GM18502 (cell line): Measurements from ENCODE around the gene ECSCR.

Source experiments
- ATAC-seq: cut with Tn5 transposase; IDR thresholded peaks from one replicate; pipeline ENCODE4 v1.9.1; 2021; ENCODE audit warnings: mild to moderate bottlenecking; ENCODE audit not compliant: unreplicated experiment, poor library complexity

The ECSCR gene

DNA sequence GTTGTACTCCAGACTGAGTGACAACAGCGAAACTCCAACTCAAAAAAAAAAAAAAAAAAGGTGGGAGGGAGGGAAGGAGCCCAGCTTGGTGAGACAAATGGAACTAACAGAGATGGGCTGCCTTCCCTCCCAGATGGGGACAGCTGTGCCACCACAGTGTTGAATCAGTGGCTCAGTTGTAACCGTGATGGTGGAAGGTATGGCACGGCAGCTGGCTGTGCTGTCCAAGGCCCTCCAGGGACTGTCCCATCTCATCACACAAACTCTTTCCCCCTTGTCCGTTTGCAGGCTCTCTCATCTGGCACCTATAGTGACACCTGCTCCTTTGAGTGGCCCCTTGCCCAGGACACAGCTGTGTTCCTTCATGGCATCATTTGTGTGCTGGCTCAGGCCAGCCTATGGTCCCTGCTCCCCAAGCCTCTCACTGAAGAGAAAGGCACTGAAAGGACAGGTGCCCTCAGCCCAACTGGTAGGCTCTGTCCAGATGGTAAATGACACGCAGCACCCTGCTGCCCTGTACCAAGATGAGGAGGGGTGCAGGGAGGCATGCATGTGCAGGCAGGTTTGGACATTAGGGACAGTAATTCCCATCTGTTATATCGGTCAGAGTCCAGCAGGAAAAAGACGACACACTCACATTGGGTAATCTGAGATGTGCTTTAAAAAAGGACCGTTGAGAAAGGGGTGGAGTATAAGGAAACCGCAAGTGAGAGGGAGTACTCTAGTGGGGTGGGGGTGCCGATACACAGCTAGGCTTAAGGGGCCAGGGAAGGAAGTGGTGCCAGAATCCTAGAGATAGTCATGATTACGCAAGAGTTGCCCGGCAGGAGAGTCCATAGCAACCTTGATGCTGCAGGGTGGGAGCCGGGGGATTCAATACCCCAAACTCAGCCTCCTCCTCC, 12.6 kb upstream of the ECSCR start:
- no peak for ATAC-seq

DNA sequence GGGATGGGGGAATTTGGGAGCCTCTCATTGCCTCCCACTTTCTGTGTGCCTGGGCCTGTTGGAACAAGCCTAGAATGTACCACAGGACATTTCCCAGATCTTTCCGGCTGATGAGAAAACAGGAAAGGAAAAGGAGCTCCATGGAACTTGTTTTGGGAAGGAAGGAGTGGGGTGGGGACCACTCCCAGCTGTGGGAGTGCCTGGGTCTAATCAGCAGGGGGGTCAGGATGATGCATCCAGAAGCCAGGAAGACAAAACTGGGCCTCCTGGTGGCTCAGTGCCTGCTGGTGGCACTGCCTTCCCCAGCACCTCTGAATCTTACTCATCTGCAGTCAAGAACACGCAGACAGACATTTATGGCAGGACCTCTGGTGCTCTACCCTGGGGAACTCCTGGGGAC, 11.0 kb upstream of the ECSCR start:
- ATAC-seq: no peak

DNA sequence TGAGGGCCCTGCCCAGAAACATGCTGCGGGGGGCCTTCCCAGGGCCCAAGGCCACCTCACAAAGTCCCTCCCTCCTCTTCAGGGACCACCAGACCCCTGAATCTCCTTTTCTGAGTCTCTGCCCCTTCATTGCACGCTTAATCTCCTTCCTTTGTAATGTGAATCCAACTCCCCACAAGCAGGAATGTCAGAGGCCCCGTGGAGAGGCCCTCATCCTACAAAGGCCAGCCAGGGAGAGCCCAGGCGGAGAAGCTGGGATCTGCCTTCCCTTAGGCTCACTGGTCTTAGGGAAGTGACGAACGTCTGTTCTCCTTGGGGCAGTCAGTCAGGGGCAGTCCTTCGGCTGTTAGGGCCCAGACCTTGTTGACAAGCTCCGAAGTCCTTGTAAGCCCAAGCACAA, 10.6 kb upstream of the ECSCR start:
- ATAC-seq: no peak

DNA sequence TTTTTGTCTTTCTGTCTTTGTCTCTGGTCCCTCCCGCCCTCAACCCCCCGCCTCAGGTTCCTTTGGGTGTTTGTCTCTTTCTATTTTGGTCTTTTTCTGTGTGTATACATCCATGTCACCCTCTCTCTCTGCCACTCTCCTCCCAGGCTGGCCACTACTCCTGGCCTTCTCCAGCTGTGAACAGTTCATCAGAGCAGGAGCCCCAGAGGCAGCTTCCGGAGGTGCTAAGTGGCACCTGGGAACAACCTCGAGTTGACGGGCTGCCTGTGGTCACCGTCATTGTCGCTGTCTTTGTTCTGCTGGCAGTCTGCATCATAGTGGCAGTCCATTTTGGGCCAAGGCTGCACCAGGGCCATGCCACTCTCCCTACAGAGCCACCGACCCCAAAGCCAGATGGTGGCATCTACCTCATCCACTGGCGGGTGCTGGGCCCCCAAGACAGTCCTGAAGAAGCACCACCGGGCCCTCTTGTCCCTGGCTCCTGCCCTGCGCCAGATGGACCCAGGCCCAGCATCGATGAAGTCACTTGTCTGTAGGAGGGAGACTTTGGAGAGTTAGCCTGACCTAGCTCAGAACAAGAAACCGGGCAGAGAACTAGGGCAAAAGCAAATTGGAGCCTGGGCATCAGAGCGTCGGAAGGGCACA, 10.0 kb upstream of the ECSCR start:
- ATAC-seq: no peak

DNA sequence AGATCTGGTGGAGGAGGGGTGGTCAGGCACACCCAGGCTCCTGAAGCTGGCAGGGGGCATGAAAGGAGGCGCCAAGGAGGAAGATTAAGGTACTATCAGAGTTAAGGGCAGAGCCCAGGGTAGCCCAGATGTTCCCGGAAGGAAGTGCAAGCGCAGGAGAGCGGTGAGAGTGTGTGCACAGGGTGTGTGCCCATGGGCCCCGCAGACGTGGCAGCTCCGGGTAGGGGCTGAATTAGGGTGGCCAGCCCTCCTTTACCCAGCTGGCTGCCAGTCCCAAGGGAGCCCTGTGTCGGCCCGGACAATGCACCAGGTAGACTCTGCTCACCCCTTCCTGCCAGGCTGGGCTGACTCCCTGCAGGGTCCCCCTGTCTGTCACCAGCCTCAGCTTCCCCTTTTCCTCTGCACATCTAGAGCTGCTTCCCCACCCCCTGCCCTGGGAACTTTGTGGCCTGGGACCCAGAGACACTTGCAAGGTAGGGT, 8.3 kb upstream of the ECSCR start, which contains the start of gene SMIM33:
TSS of gene SMIM33 (plus strand) at position 184 of the 480 bp plus-strand sequence. CDS start at position 302, 118 bp downstream.
- no peak for ATAC-seq

DNA sequence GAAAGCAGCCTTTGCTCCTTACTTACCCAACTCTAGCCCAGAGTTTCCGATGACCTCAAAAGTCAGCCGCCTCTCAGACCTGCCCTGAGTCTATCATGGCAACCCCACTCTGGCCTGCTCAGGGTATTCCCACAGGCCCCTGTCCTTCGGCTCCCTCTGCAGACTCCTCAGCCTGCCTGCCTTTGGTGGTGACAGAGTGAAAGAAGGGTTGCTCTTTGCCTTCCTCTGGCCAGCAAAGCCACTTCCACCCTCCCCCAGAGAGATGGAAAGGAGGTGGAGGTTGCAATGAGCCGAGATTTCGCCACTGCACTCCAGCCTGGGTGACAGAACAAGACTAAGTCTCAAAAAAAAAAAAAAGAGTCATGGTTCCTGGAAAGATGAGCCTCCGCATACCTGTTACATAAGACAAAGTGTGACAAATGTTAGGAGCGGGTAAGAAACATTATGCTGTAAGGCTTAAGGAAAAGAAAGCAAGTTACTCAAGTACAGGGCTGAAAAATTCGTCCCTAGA, 5.9 kb upstream of the ECSCR start:
- ATAC-seq: no peak

DNA sequence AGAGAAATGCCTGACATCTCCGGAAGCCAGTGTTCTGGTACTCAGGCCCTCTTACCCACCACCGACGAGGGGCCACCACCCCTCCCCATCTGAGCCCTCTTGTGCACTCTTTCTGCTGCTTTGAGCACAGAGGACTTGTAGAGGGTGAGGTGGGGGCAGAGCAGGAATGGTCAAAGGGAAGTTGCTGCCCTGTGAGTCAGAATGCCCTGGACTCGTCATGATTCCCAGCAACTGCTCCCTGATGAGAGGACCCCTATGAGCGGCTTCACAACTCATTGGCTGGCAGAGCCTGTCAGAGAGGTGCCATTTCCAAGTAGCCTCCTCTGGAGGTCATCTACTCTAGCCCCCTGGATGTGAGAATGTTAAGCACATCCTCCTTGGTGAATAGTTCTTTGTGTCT, 845 bp downstream of the ECSCR start:
- ATAC-seq: no peak

DNA sequence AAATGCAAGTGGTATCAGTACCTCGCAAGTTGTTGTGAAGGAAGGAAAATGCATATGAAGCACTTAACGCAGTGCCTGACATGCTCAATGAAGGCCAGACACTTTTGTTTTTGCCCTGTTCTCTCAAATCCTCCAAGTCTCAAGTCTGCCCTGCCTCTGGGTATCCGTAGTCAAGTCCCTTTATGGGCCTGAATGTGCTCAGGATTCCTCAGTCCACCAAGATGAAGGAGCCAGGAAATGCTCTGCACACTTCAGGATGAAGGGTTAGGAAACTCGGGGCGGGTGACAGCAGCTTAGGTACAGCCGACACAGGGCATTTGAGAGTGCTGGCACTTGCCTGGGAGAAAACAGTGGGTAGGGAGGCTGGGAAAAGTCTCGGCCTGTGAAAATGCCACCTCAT, 1.4 kb downstream of the ECSCR start:
- no peak for ATAC-seq

DNA sequence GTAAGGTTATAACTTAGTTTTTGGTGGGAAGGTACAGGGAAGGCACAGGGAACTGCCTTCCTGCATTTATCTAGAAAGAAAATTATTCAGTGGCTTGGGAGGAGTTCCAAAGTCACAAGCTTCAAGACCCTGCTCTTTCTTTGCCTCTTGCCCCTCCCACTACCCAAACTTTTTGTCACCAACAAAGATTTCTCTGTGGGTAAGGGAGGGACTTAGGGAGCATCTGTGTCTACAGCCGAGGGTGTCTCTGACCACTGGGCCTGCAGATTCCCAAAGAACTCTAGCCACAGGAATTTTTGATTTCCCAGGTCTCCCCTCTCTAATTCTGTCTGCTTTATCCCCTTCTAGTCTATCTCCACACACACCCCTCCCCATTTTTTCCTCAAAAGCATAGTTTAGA, 2.1 kb downstream of the ECSCR start:
- no peak for ATAC-seq

DNA sequence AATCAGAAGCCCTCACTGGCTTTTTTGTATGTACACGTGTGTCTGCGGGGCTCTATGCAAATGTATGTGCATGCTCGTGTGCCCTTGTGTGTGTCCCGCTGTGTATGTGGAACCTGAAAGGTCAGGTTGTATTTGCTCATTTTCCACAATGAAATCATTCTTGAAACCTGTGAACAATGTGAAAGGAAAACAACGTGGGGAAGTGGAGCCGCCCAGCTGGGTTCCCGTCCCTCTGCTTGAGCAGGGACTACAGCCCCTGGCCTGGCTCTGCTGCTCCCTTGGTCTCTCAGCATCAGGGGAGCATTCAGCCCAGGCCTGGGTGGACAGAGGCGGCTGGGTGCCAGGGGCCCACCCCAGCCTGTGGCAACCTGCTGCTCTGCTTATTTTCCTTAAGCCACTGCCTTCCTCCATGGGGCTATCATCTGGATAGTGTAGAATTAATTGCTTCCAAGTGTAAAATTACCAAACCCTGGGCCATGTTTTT, 3.0 kb downstream of the ECSCR start:
- peak; percentile 41 for ATAC-seq

DNA sequence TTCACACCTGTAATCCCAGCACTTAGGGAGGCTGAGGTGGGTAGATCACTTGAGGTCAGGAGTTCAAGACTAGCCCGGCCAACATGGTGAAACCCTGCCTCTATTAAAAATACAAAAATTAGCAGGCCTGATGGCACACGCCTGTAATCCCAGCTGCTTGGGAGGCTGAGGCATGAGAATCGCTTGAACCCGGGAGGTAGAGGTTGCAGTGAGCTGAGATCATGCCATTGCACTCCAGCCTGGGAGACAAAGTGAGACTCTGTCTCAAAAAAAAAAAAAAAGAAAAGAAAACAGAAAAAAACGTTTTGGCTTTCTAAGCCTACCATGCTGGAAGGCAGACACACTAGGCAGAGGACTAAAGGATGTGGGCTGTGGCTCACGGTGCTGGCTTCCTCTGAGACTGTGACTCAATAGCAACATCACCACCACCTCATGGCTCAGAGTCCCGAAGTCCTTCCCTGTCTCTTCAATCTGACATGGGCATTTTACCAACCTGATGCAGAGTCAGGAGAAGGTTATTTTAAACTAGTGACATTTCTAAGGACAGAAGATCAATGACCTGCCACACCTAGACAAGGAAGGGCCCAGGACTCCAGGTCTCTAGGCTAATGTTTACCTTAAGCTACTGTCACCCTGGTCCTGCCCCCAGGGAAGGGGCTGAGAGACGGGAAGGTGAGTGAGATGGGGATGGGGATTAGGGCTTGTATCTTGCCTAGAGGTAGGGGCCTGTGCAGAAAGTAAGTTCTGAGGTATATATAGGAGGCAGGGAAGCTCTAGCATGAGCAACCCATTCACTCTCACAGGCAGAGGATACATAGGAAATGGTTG, 3.7 kb downstream of the ECSCR start:
- peak; percentile 69 for ATAC-seq

DNA sequence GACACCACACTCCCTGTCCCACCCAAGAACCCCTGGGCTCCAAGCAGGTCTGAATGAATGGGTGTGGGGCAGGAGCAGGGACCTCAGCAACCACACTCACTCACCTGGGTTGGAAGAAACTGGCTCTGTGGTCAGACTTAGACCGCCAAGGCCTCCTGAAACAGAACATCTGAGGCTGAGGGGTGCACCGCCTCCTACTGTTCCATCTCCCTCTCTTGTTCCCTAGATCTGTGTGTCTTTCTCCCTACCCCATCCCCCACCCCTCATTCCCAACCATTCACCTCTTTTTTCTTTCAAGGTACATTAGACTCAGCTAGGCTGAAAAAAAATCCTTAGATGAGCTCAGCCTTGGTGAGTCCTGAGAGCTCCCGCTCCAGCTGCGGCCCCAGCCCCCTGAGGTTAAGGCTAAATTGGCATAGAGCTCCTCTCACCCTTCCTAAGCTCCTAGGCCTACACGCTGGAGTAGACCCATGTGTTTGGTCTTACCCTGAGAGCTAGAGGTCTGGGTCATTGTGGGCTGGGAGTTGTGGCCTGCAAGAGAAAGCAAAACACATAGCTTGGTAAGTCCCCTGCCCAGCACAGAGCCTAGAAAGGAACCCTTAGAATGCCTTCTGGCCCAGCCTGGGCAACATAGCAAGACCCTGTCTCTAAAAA, 4.8 kb downstream of the ECSCR start:
- ATAC-seq: no peak

DNA sequence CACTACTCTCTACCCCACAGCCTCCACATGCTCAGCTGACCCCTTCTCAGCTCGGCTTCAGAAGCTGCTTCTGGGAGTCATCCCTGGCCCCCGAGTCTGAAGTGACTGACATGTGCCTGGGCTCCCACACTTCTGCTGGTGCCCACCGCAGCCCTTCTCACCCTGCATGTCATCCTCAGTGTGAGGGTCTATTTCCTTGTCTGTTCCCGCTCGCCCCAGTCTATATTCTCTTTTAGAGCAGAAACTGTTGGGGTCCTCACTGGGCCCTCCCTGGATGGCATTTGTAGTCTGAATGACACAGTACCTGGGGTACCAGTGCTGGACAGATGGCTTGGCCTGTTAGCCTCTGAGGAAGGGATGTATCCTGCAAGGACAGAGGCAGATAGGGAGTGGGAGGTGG, 5.3 kb downstream of the ECSCR start:
- ATAC-seq: no peak

DNA sequence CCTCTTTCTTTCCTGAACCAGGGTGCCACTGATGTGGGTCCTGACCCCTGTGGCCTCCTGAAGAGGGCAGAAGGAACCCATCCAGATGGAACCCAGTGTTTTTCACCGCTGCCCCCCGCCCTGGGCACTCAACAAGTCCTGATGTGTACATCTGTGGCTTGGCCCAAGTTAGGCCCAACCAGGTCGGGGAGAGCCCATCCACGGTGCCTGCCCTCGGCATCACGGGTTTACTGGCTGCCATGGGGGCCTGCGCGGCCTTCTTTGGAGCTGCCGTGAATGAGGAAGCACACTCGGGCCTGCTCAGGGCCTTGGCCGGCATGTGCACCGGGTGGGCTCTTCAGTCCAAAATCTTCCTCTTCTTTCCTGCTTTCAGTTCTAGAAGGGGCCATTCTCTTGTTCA, 5.8 kb downstream of the ECSCR start:
- ATAC-seq: no peak

DNA sequence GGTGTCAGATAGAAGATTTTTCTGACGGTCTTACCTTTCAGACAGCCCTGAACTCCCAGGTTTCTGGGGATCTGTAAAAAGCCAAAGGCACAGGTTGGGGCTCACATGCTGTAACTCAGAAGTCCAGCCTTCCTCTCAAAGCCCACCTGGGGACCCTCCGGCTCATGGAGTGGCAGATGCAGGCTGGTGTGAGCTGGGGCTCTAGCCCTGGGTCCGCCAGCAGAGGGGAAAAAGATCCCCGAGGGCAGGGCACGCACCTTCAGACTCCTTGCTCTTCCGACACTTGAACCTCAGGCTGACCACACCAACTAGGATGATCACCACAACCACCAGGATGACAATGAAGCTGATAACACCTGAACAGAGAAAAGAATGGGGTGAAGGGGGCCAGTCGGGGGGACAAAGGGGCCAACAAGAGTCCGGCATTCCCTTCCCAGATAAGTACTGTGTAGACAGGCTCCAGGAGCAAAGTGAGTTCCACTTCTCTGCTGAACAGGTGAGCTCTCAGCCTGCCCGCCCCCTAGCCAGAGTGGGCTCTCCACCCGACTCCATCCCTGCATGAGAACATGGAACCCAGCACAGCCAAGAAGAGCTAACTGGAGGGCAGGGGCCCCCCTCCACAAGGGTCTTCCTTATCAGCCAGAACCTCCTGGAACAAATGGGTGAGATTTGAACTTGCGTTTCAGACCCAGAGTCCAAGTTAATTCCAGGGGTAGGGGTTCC, 7.8 kb downstream of the ECSCR start:
- ATAC-seq: no peak

DNA sequence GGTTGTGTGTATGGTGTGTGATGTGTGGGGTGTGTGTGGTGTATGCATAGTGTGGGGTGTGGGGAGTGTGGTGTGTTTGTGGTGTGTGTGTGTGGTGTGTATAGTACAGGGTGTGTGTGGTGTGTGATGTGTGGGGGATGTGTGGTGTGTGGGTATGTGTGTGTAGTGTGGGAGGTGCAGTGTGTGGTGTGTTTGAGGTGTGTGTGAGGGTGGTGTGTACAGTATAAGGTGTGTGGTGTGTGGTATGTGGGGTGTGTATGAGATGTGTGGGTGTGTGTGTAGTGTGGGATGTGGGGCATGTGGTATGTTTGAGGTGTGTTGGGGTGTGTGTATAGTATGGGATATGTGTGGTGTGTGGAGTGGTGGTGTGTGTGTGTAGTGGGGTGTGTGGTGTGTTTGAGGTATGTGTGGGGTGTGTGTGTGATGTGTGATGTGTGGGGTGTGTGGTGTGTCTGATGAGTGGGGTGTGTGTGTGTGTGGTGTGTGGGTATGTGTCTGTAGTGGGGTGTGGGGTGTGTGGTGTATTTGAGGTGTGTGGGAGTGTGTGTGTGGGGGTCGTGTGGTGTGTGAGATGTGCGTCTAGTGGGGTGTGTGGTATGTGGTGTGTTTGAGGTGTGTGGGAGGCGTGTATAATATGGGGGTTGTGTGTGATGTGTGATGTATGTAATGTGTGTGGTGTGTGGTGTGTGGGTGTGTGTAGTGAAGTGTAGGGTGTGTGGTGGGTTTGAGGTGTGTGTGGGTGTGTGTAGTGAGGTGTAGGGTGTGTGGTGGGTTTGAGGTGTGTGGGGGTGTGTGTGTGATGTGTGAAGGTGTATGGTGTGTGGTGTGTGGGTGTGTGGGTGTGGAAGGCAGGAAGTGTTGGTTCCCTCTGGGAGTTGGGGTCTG, 8.6 kb downstream of the ECSCR start:
- ATAC-seq: no peak

DNA sequence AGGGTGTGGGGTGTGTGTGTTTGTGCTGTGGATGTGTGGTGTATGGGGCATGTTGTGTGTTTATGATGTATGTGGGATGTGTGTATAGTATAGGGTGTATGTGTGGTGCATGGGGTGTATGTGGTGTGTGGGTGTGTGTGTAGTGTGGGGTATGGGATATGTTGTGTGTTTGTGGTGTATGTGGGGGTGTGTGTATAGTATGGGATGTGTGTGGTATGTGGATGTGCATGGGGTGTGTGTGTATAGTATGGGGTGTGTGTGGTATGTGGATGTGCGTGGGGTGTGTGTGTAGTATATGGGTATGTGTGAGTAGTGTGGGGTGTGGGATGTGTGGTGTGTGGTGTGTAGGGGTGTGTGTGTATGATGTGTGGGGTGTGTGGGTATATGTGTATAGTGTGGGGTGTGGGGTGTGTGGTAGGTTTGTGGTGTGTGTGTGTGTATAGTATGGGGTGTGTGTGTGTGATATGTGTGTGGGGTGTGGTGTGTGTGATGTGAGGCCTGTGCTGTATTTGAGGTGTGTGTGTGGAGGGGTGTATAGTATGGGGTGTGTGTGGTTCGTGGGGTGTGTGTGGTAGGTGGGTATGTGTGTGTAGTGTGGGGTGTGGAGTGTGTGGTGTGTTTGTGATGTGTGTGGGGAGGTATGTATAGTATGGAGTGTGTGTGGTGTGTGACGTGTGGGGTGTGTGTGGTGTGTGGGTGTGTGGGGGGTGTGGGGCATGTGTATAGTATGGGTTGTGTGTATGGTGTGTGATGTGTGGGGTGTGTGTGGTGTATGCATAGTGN, 10.5 kb downstream of the ECSCR start:
- no peak for ATAC-seq

DNA sequence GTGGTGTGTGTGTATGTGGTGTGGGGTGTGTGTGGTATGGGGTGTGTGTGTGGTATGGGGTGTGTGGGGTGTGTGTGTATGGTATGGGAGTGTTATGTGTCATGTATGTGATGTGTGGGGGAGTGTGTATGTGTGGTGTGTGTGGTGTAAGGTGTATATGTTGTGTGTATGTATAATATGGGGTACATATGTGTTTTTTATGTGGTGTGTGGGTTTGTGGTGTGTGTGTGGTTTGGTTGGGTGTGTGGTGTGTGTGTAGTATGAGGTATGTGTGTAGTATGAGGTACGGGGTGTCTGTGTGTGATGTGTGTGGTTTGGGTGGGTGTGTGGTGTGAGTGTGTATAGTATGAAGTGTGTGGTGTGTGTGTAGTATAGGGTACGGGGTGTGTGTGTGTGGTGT, 11.4 kb downstream of the ECSCR start:
- ATAC-seq: no peak
